Left cardiac atrium (tissue), 4 donors: ENCODE data around the gene PDE8A. TPM values are rescaled to one million over a fixed set of nuclear protein-coding genes. Genes with fewer than 3 reads are reported as not detected.

Experiments
- ATAC-seq, 2 donors: fragments of 200-7000 bp; cut with Tn5 transposase; one replicate each; pipeline ENCODE4 v1.9.1; 2020; ENCODE audit warnings: mild to moderate bottlenecking in 2 of 2, moderate library complexity in 2 of 2
- DNase-seq: peaks from one replicate; pipeline ENCODE4 v3.0.0-alpha.2; 2020
- intact Hi-C, 2 donors: fragments of 100-400 bp; cut with DNase I; formaldehyde crosslinking; loops; one replicate each; pipeline versions ENCODE4 v1.14.1 to v1.15.1; 2022 to 2023
- total RNA-seq, 2 donors: library from RNA; stranded (reverse); fragmentation: NEBNext Ultra II Directional; extraction: Animal tissue kit (Norgen Biotek cat#: 25700); gene quantifications; one replicate each; pipeline ENCODE4 v1.2.1, GENCODE V29; 2021
- donor health status: DM: no; HTN: yes; CAD: no.
- donor health status: DM: no; HTN: yes; CAD: no; lungs with severe emphysema.
- donor health status: DM: yes; HTN: yes; CAD: no.
- donor health status: Dilated cardiomyopathy.

PDE8A gene
- total RNA-seq, 2 donors from 2014 or later, result 21.1 to 26.3 TPM

- DNase-seq, result peak; percentile 80
- ATAC-seq, result peak; percentile 94 to 97
- intact Hi-C loops, result loop anchor here (1.0 to 5.0 kb wide), 2 partner anchors 87 to 89 kb away; no protein-coding TSS in a partner anchor
Measured at GRCh38 chr15:84955089-84955848, 26.4 kb upstream of the PDE8A start.

DNA sequence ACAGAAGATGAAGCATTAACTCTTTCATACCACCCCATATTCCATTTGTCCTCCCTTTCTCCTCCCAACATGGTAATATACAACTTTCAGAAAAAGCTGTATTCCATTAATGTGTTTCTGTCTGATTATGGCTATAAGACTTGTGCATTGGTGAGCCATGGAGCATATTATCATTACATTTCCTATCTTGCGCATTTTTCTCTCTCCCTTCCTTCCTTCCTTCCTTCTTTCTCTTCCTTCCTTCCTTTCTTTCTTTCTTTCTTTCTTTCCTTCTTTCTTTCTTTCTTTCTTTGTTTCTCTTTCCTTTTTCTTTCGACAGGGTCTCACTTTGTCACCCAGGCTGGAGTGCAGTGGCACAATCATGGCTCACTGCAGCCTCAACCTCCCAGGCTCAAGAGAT, 25.5 kb upstream of the PDE8A start:
- no peak for DNase-seq
- ATAC-seq, result no peak
- intact Hi-C loops, result loop anchor here in 1 of 2 donors (5.0 kb wide), 1 partner anchor 86 kb away; no protein-coding TSS in a partner anchor

GRCh38 chr15:84960391-84961113, 21.1 kb upstream of the PDE8A start:
- DNase-seq (no peak), ATAC-seq (peak in 1 of 2 donors; percentile 28)
- intact Hi-C loops, result no loop called here

GRCh38 chr15:84961114-84961452, 20.6 kb upstream of the PDE8A start:
- ATAC-seq (peak; percentile 34 to 93), DNase-seq (no peak)
- intact Hi-C loops, result no loop called here

DNA sequence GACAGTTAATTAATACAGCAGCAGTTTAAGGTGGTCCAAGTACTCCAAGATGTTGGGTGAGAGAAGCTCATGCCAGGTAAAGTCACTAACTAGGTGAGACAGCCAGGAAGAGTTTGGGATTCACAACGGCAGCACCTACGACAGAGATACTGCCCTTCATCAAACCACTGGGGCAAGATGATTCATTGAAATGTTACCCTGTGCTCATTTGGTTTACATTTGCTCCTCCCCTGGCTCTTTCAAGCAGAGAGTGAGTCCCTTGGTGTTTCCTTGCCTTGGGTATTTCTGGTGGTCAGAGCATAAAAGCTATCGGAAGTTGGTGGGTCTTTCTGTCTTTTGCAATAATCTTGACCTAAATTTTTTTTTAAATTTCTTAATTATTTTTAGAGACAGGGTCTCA, 19.9 kb upstream of the PDE8A start:
- ATAC-seq (no peak), DNase-seq (no peak)
- intact Hi-C loops, result no loop called here

- DNase-seq, result no peak
- intact Hi-C loops, result no loop called here
- ATAC-seq, result no peak
Measured at GRCh38 chr15:84962955-84963354, 18.7 kb upstream of the PDE8A start.

DNA sequence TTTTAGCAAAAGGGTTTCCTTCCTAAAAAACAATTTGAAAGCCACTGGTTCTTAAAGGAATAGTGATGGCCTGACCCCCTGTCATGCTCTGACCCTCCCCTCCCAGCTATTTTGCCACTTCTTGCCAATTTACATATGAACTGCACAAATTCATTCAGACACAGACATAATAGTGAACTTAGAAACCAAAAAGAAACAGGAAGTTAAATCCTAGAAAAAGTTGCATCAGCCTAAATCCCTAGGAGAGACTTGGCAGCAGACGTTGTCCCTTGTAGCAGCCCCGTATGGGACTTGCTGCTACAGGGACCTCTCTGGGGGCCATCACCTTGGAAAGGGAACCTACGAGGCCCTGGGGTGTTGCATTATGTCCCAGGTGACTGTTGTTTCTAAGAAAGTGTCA, 14.3 kb upstream of the PDE8A start:
- ATAC-seq, result no peak
- no peak for DNase-seq
- intact Hi-C loops, result no loop called here

- DNase-seq (no peak), ATAC-seq (no peak)
Measured at GRCh38 chr15:84968301-84968700, 13.4 kb upstream of the PDE8A start.

DNA sequence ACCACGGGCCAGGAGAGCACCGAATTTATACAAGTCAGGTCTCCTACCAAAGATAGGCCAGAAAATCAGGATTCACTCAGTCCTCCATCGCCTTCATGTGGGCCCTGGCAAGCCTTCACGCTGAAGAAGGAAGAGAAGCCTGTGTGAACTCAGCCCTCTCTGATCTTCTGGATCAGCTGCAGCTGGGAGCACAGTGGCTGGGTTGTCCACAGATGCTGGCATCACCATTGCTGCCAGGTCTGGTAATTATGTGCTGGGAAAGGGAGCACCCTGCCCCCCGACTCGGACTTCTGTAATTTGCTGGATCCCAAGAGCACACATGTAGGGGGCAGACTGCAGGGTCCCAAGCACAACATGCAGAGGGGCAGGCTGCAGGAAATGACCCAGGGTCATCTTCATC, 12.4 kb upstream of the PDE8A start:
- DNase-seq (no peak), ATAC-seq (no peak)

More at GRCh38 chr15:84968301-84968700, 13.4 kb upstream of the PDE8A start:
- intact Hi-C loops, result no loop called here

DNA sequence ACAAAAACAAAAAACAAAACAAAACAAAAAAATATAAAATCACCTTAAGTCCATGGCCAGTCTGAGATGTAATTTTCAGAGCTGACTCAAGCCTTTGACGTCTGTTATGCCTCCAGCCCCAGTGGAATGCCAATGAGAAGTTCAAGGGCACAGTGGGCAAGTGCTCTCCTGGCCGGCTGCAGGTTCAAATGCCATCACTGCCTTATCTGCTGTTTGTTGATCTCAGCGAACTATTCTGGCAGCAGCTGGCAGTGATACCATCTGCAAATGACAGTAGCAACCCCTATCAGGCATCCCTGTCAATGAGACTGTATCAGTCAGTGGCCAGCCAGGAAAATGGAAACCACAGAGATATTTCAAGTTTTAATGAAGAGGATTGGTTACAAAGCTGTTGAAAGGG, 10.8 kb upstream of the PDE8A start:
- intact Hi-C loops, result no loop called here
- DNase-seq (no peak), ATAC-seq (peak in 1 of 2 donors; percentile 40)

More for the DNA sequence above, 12.4 kb upstream of the PDE8A start:
- intact Hi-C loops, result no loop called here

DNA sequence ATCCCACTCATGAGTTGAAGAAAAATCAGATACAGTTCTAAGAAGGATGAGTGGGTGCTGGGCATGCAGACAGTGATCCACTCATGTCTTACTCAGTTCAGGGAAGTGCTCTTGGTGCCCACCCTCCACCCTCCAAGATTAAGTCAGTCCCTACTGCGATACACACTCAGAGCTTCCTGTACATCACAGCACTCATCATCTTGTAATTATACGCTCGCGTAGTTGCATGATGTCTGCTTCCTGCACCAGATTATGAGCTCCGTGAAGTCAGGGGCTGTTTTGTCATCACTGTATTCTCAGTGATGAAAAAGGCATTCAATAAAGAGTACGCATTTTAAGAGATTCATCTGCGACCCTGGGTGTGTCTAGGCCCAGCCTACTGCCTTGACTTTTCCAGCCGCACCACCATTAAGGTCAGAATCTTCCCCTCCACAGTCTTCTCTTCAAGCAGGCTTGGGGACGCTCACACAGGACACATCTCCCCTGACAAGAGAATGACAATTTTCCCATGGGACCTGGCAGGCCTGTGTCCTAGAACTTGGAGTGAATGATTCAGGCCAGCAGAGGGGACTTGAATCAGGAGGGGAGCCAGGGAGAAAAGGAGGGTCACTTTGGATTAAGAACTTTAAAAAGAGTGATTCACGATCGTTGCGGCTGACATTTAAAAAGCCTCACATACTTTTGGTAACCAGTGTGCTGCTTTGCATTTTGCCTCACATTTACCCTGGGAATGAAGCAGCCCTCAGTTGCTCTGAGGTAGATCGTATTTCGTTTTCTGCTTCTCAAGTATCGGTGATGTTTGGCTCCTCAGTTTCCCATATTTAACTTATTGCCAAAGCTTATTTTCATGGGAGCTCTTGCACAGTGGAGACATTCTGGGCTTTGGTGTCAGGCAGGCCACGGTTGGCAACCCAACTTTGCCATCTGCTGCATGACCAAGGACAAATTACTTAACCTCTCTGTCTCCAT, 7.9 kb upstream of the PDE8A start:
- ATAC-seq (no peak), DNase-seq (no peak)
- intact Hi-C loops, result no loop called here

DNA sequence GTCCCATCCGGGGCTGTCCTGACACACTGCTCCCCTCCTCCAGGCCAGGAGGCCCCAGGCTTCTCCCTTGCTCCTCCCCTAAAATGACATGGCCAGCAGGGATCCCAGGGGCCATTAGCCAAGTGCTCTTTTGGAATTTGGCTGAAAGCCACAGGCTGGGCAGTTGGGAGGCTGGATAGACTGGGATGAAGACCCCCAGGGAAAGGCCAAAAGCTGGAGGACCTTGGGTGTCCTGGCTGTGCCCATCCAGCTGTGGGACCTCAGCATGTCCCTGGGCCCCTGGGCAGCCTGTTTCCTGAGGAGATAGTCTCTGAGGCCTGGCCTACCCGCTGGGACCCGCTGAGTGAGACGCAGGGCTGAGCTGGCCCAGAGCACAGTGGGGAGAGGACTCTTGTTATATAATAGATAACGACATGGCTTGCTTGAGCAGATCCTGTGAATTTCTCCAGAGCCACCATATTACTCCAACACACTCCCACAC, 5.7 kb upstream of the PDE8A start:
- intact Hi-C loops, result no loop called here
- DNase-seq (no peak), ATAC-seq (no peak)

DNA sequence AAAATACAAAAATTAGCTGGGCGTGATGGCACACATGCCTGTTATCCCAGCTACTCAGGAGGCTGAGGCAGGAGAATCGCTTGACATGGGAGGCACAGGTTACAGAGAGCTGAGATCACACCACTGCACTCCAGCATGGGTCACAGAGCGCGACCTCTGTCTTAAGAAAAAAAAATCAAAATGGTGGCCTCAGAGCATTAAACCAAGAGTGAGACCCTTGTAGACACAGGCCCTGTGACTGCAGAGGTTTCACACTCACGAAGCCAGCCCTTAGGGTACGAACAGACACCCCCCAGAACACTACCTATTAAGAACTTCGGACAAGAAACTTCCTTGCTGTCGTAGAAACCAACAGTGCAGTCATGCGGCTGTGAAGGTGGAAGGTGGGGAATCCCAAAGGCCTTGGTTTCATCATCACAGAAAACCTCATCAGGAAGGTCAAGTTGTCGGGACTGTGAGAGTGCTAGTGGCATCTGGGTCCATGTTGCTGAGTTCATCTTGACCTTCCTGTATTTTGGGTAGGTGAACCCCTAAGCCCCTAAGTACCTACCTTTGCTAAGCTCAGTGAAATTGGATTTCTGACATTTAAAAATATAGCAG, 4.8 kb upstream of the PDE8A start:
- intact Hi-C loops, result no loop called here

DNA sequence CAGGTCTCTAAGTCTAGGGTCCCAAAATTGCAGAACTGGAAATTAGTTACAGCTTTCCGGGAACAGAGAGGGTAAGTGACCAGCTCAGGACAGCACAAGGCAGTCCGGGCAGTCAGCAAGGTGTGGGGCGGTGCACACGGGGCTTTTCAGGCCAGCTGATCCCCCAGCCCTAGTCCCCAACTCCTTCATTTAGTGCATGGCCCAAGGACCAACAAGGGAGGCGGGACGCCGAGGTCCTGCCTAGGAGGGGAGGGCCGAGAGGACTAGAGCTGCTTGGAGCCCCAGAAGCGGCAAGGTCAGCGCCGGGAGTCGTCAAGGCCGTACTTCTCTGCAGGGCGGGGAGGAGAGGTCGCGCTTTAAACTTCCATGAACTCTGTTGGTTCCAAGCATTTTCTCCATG, 2.0 kb upstream of the PDE8A start:
- DNase-seq (peak; percentile 40), ATAC-seq (no peak)
- intact Hi-C loops, result loop anchor here in 1 of 2 donors (5.0 to 10.0 kb wide), 2 partner anchors 68 to 135 kb away; no protein-coding TSS in a partner anchor

More for the DNA sequence above, 4.8 kb upstream of the PDE8A start:
- ATAC-seq (no peak), DNase-seq (no peak)

DNA sequence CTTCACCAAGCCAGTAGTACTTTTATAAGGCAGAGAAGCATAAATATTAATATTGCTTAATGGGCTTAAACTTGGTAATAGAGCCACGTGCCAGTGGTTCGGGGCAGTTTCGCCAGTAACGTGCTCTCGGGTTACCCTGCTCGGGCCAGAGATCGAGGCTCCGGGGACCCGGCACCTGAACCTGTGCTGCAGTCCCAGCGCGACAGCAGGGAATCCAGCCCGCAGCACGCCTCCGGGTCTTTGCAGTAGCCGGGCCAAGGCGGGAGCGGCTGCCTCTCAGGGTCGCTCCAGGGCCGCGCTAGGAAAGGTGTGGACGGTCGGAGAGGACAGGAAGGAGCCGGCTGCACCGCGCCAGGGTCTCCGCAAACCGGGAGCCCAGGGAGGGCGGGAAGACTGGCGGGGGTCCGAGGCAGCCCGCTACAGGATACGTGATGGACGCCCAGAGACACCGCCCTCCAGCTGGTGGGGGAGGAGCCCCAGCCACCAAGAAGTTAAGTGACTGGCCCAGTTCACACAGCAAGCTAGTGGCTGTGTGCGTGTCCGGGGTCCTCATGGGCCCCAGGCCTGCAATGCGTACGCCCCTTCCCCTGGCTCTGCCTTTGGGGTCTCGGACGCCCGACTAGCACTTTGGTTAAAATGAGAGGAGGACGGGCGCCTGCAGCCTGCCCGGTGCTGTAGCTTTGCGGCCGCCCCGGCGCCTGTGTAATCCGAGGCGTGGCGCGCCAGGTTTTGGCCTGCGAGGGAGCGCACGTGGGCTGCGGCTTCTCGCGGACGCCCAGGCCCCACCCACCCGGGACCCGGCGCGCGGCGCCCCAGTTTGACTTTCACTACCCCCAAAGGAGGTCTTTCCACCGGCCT, 1.2 kb upstream of the PDE8A start:
- ATAC-seq (peak; percentile 76 to 84), DNase-seq (peak; percentile 89)
- intact Hi-C loops, result loop anchor here in 1 of 2 donors (5.0 to 10.0 kb wide), 2 partner anchors 67 to 134 kb away; no protein-coding TSS in a partner anchor

DNA sequence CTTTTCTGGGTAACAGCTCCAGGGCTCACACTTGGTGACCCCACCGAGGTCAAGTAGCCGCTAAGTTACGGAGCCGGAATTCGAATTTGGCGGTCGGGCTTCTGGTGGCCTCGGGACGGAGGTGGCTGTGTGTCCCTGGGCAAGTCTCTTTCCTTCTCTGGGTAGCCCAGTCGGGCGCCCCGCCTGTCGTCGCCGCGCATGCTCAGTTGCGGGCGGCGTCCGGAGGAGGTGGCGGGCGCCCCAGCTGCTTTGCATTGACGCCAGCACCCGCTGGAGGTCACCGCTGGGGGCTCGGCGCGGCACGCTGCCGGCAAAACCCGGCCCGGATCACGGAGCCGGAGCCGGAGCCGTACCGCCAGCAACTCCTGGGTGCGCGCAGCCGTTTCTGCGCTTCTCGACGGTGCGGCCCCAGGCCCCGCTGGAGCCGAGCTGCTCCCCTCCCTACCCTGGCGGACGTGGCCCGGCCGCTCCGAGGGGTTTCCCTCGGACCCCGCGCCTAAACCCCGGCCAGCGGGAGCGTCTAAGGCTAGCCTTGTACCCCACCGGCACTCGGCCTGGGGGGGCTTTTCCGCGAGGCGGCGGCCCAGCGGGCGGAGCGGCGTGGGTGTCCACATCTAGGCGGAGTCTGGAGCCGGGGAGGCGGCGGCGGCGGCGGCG, 474 bp upstream of the PDE8A start:
- intact Hi-C loops, result loop anchor here in 1 of 2 donors (5.0 to 10.0 kb wide), 2 partner anchors 66 to 134 kb away; no protein-coding TSS in a partner anchor
- DNase-seq (peak; percentile 95), ATAC-seq (peak; percentile 92 to 94)

- DNase-seq (peak; percentile 58), ATAC-seq (no peak)
- intact Hi-C loops, result loop anchor here in 1 of 2 donors (5.0 to 10.0 kb wide), 2 partner anchors 65 to 132 kb away; no protein-coding TSS in a partner anchor
Measured at GRCh38 chr15:84982301-84982920, 755 bp downstream of the PDE8A start.
